Chondrocyte (in vitro differentiated cells): ENCODE results near the gene PXMP4. TPM values are rescaled to one million over a fixed set of nuclear protein-coding genes. Genes with fewer than 3 reads are reported as not detected.

Experiments used
- DNase-seq: peaks from one replicate; pipeline ENCODE4 v3.0.0; 2021; ENCODE audit warnings: mixed read lengths, low spot score
- H3K27ac Mint-ChIP-seq: one replicate; pipeline ENCODE4 v1.8.0; 2021; ENCODE audit warnings: mild to moderate bottlenecking, moderate library complexity, mixed read lengths; ENCODE audit not compliant: unreplicated experiment
- H3K27me3 Mint-ChIP-seq: 2 replicates; pipeline ENCODE4 v1.8.0; 2021; ENCODE audit warnings: low read depth, mixed read lengths
- H3K36me3 Mint-ChIP-seq: 2 replicates; pipeline ENCODE4 v1.8.0; 2021; ENCODE audit warnings: low read depth, mixed read lengths
- H3K4me1 Mint-ChIP-seq: 2 replicates; pipeline ENCODE4 v1.8.0; 2021; ENCODE audit warnings: low read depth, mild to moderate bottlenecking, mixed read lengths
- H3K4me3 Mint-ChIP-seq: one replicate; pipeline ENCODE4 v1.8.0; 2021; ENCODE audit warnings: mild to moderate bottlenecking, moderate library complexity, mixed read lengths; ENCODE audit not compliant: unreplicated experiment
- H3K9me3 Mint-ChIP-seq: 2 replicates; pipeline ENCODE4 v1.8.0; 2021; ENCODE audit warnings: low read depth, mixed read lengths
- CTCF ChIP-seq: fragments of 200-600 bp; sonication (generic); IDR thresholded peaks from 2 replicates; pipeline ENCODE4 v1.5.0; 2021; ENCODE audit warnings: antibody characterized with exemption, mild to moderate bottlenecking, moderate library complexity
- total RNA-seq: library from RNA; stranded (reverse); gene quantifications from 3 replicates; pipeline ENCODE4 v1.2.1, GENCODE V29; 2021

Gene PXMP4
- total RNA-seq, 1 donor from 2014 or later, result 6.4 TPM

- H3K4me1 Mint-ChIP-seq, result no peaks in the 10 kb centered on the region
- no peaks in the 10 kb centered on the region for H3K9me3 Mint-ChIP-seq
- DNase-seq, result no peak
- H3K27ac Mint-ChIP-seq, result no peak overlapping the region
- peaks cover 5% of the 10 kb centered on the region for H3K36me3 Mint-ChIP-seq
- no peaks in the 10 kb centered on the region for H3K27me3 Mint-ChIP-seq
- no peak overlapping the region for H3K4me3 Mint-ChIP-seq
- no peak for TF ChIP-seq CTCF
Observed at GRCh38 chr20:33709398-33709797, 10.7 kb downstream of the PXMP4 start.

- Mint-ChIP-seq H3K9me3 (no peaks in the 10 kb centered on the region), H3K4me3 (no peak overlapping the region), H3K4me1 (no peaks in the 10 kb centered on the region), H3K27me3 (no peaks in the 10 kb centered on the region), H3K27ac (no peak overlapping the region), H3K36me3 (peaks cover 2% of the 10 kb centered on the region)
- no peak for DNase-seq
- no peak for TF ChIP-seq CTCF
Observed at GRCh38 chr20:33707668-33708067, 12.4 kb downstream of the PXMP4 start.

GRCh38 chr20:33704197-33704924, 15.7 kb downstream of the PXMP4 start:
- Mint-ChIP-seq H3K27me3 (no peaks in the 10 kb centered on the region), H3K4me3 (no peak overlapping the region), H3K36me3 (no peaks in the 10 kb centered on the region), H3K4me1 (no peaks in the 10 kb centered on the region), H3K9me3 (no peaks in the 10 kb centered on the region), H3K27ac (no peak overlapping the region)
- no peak for DNase-seq
- no peak for TF ChIP-seq CTCF

- no peaks in the 10 kb centered on the region for H3K27me3 Mint-ChIP-seq
Observed at GRCh38 chr20:33703498-33704137, 16.5 kb downstream of the PXMP4 start.

GRCh38 chr20:33702861-33703260, 17.2 kb downstream of the PXMP4 start:
- Mint-ChIP-seq H3K36me3 (no peaks in the 10 kb centered on the region), H3K4me1 (no peaks in the 10 kb centered on the region), H3K9me3 (no peaks in the 10 kb centered on the region), H3K27me3 (no peaks in the 10 kb centered on the region), H3K27ac (no peak overlapping the region), H3K4me3 (no peak overlapping the region)
- no peak for TF ChIP-seq CTCF
- DNase-seq, result no peak

More at GRCh38 chr20:33703498-33704137, 16.5 kb downstream of the PXMP4 start:
- Mint-ChIP-seq H3K9me3 (no peaks in the 10 kb centered on the region), H3K36me3 (no peaks in the 10 kb centered on the region), H3K4me3 (no peak overlapping the region), H3K4me1 (no peaks in the 10 kb centered on the region), H3K27ac (no peak overlapping the region)
- no peak for DNase-seq
- TF ChIP-seq CTCF, result no peak
